Measurements from ENCODE around the gene GNAS-AS1.

DNA sequence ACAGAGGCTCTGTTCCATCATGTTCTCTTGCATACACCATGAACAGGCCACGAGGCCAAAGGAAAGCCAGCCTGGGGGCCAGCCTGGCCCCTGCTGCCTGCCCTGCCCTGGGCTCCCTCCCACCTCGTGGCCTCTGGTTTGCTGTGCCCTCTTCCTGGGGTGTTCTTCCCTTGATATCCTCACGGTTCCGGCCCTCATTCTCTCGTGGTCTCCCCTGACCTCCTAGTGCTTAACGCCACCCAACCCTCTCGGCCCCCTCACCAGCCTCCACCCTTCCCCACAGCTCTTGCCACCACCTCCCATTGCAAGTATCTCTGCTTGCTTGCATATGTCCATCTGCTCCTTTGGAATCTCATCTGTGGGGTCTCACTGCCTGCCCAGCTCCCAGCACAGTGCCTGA, 73.0 kb downstream of the GNAS-AS1 start:
- no peak for TF ChIP-seq CTCF (IDR thresholded peaks at IDR 0.05)
- no peak for TF ChIP-seq EP300 (IDR thresholded peaks at IDR 0.05; ENCODE audit: low read depth)

All from transverse colon (tissue), 3 donors.